ENCODE data around the gene TPPP3. TPM values are rescaled to one million over a fixed set of nuclear protein-coding genes. Genes with fewer than 3 reads are reported as not detected.
A peak's percentile ranks its signal among the peaks of the same experiment; 100 is the strongest.

The TPPP3 gene
- total and polyA plus RNA-seq, 9 of the 15 experiments (the other 6 are each of a cell fraction or from before 2014, with no cell fraction given), result 0.13 to 0.50 (median 0.36) TPM; not detected in 2

DNA sequence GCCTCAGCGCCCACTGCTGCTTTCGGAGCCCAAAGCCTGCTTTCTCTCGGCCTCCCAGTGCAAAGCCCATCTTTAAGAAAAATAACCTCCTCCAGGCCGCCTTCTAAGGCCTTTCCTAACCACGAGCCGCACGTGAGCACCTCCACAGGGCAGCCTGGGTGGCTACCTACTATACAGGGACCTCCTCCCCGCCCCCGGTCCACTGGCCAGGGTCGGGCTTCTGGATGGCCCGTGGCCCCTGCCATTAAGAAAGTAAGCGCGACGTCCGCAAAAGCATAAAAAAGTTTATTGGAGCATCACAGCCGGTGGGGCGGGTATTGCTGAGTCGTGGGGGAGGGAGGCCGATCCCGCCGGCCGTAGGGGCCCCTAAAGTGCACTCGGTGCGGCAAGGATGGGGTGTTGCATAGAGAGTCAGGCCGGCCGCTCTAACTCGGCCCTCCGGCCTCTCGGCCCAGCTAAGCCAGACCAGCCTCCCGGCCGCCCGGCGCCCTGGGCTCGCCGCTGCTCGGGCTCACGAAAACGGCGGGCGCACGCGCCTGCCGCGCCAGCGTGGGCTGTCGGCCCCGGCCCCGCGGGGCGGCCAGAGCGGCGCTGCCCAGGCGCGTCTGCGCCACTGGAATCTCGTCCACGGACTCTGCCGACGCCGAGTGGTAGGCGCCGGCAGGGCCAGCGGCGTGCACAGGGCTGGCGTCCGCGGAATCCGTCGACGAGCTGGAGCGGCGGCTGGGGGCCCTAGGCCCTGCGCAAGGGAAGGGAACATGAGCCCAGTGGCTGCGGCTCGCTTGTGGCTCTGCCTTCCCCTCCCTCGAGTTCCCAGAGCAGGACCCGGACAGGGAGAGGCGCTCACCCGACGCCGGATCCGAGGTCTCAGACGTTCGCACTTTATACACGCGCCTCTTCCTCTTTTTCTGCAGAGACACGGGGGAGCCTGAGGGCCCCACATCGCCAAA lies 1.1 kb upstream of the TPPP3 start:
- ATAC-seq (no peak), FAIRE-seq (no peak), DNase-seq (ENCODE audit: extremely low read depth in 1 of 4, low spot score in 3 of 4) (no peak)
- H3K27ac ChIP-seq (ENCODE audit: extremely low read depth, low read depth, low read length), result no peak overlapping the region
- 0 out of 2 replicates have a peak overlapping the region, but pooled peaks have one; percentile 84 for H2AFZ ChIP-seq (ENCODE audit: low read depth, low read length)
- H3K9me1 ChIP-seq (ENCODE audit: control insufficient read depth, insufficient read depth, low read length), result no peaks in the 10 kb centered on the region
- ChIA-PET POLR2A (no interaction called here), CTCF (ENCODE audit: low intra/inter-chr PET ratio) (interaction anchor here (0.9 kb wide), 1 partner anchor 22 kb away, joined by 5 read pairs; no protein-coding TSS in a partner anchor)
- intact Hi-C loops (cut with micrococcal nuclease) (loop anchor here (5.0 to 10.0 kb wide), 2 partner anchors 50 to 132 kb away; no protein-coding TSS in a partner anchor), in situ Hi-C loops (cut with MboI) (no loop called here)
- no peak overlapping the region for H3K4me3 ChIP-seq
- peaks cover 2 to 34% of the 10 kb centered on the region in 2 experiments; a peak in 3 of 5 replicates for H3K27me3 ChIP-seq (ENCODE audit: control insufficient read depth in 2 of 2, insufficient read depth in 2 of 2, low read length in 2 of 2)
- no TSS peak for BruUV-seq (replicated peaks)
- no peaks in the 10 kb centered on the region for H3K36me3 ChIP-seq (ENCODE audit: control insufficient read depth, insufficient read depth, low read length)
- 83% methylated on average over 36 of the region's 88 CpGs for WGBS (ENCODE audit: insufficient coverage, low coverage, missing lambda C conversion rate)
- H3K4me2 ChIP-seq (ENCODE audit: insufficient read depth, low read length), result no peak overlapping the region; the same call in 1 of the 2 replicates
- no peaks in the 10 kb centered on the region for H3K9me3 ChIP-seq (replicated peaks; ENCODE audit: control insufficient read depth, insufficient read depth, low read depth, low read length)
- H3K4me1 ChIP-seq (replicated peaks in 1 of 2; ENCODE audit: control insufficient read depth in 2 of 2, insufficient read depth in 2 of 2, low read length in 2 of 2), result peaks cover 19 to 89% of the 10 kb centered on the region in 2 experiments
- H3K79me2 ChIP-seq (ENCODE audit: control insufficient read depth, insufficient read depth, low read length), result no peaks in the 10 kb centered on the region
- peak overlapping the region in 1 of 2 experiments; percentile 87; a peak in 2 of 4 replicates for H3K9ac ChIP-seq (ENCODE audit: insufficient read depth in 1 of 2, low read depth in 2 of 2, low read length in 2 of 2)
- H4K20me1 ChIP-seq (replicated peaks; ENCODE audit: control insufficient read depth, insufficient read depth, low read length), result no peaks in the 10 kb centered on the region
- TF ChIP-seq, protein P1, sequence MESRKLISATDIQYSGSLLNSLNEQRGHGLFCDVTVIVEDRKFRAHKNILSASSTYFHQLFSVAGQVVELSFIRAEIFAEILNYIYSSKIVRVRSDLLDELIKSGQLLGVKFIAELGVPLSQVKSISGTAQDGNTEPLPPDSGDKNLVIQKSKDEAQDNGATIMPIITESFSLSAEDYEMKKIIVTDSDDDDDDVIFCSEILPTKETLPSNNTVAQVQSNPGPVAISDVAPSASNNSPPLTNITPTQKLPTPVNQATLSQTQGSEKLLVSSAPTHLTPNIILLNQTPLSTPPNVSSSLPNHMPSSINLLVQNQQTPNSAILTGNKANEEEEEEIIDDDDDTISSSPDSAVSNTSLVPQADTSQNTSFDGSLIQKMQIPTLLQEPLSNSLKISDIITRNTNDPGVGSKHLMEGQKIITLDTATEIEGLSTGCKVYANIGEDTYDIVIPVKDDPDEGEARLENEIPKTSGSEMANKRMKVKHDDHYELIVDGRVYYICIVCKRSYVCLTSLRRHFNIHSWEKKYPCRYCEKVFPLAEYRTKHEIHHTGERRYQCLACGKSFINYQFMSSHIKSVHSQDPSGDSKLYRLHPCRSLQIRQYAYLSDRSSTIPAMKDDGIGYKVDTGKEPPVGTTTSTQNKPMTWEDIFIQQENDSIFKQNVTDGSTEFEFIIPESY (CRISPR knock-in tag; IDR thresholded peaks at IDR 0.05), result peak; percentile 53; the same call in 1 of the 2 replicates
- TF ChIP-seq SPI1 (IDR thresholded peaks at IDR 0.05; ENCODE audit: borderline replicate concordance, low read depth, low read length), result peak; percentile 18; the same call in 1 of the 2 replicates
- TF ChIP-seq TAL1 (IDR thresholded peaks at IDR 0.05), result no peak

All from K562 (cell line).